Uterus (tissue), 4 donors: ENCODE measurements around the gene GAS7. TPM values are rescaled to one million over a fixed set of nuclear protein-coding genes. Genes with fewer than 3 reads are reported as not detected.
"Not testable (repeated sequence)": the region's sequence is repeated elsewhere in the genome, so short reads cannot be mapped to it uniquely, and the experiment has no call there.

Experiments used
- DNase-seq, 2 donors: peaks; one replicate each; pipeline ENCODE4 v3.0.0-alpha.2; 2019 to 2020
- H3K27ac ChIP-seq, 2 donors: fragments of 200-600 bp; sonication (generic); 1 replicate in 1 of 2; 2 replicates in 1 of 2; pipeline ENCODE4 v1.5.1; 2016 to 2018
- H3K27me3 ChIP-seq, 2 donors: fragments of 200-600 bp; sonication (generic); one replicate each; pipeline ENCODE4 v1.5.1; 2018 to 2019; ENCODE audit warnings: control low read depth in 1 of 2
- H3K36me3 ChIP-seq, 2 donors: fragments of 200-600 bp; sonication (generic); one replicate each; pipeline ENCODE4 v1.5.1; 2019; ENCODE audit warnings: control low read depth in 1 of 2
- H3K4me1 ChIP-seq, 2 donors: fragments of 200-600 bp; sonication (generic); one replicate each; pipeline ENCODE4 v1.5.1; 2018 to 2019; ENCODE audit warnings: control low read depth in 1 of 2
- H3K4me3 ChIP-seq, 2 donors: fragments of 200-600 bp; sonication (generic); 1 replicate in 1 of 2; 2 replicates in 1 of 2; pipeline ENCODE4 v1.5.1; 2018 to 2019; ENCODE audit warnings: mild to moderate bottlenecking in 1 of 2
- H3K9me3 ChIP-seq, 2 donors: fragments of 200-600 bp; sonication (generic); one replicate each; pipeline ENCODE4 v1.5.1; 2019; ENCODE audit warnings: control low read depth in 1 of 2
- CTCF ChIP-seq, 4 experiments: fragments of 200-600 bp in 2 of 4; fragments of 450-650 bp in 2 of 4; sonication (generic) in 2 of 4; IDR thresholded peaks; one replicate each; pipeline ENCODE4 v1.5.1; 2016 to 2019; ENCODE audit warnings: antibody characterized with exemption in 4 of 4, mild to moderate bottlenecking in 2 of 4, moderate library complexity in 1 of 4
- POLR2A ChIP-seq, 2 donors: fragments of 450-650 bp; IDR thresholded peaks; one replicate each; pipeline ENCODE4 v1.6.1; 2016; ENCODE audit warnings: antibody characterized with exemption in 2 of 2, mild to moderate bottlenecking in 1 of 2, moderate library complexity in 1 of 2
- intact Hi-C: fragments of 100-400 bp; cut with DNase I; formaldehyde crosslinking; loops from one replicate; pipeline ENCODE4 v1.15.1; 2023; ENCODE audit warnings: low total_unique reads
- total RNA-seq, 4 donors: library from RNA; depleted of rRNA in 3 of 4; stranded (reverse); fragments of >200 nt in 3 of 4; gene quantifications; one replicate each; pipeline versions ENCODE4 v1.1.0 to v1.2.4, GENCODE V29; 2014 to 2023
- donor health status: DM: yes; HTN: yes; CAD: no.

Gene GAS7
- total RNA-seq, 4 donors from 2014 or later = 12.8 to 95.9 (median 40.8) TPM

GRCh38 chr17:9925457-9925856 lies 272.9 kb downstream of the GAS7 start:
- no peaks in the 10 kb centered on the region for H3K9me3 ChIP-seq
- no peak for DNase-seq
- H3K27me3 ChIP-seq = no peaks in the 10 kb centered on the region
- H3K4me1 ChIP-seq = no peaks in the 10 kb centered on the region
- no peak overlapping the region for H3K4me3 ChIP-seq
- no peaks in the 10 kb centered on the region for H3K36me3 ChIP-seq
- TF ChIP-seq CTCF (IDR thresholded peaks at IDR 0.05) (no peak), POLR2A (IDR thresholded peaks at IDR 0.05) (no peak)
- H3K27ac ChIP-seq = peak overlapping the region in 1 of 2 donors; percentile 14
- intact Hi-C loops = no loop called here

- Histone ChIP-seq H3K27me3 (no peaks in the 10 kb centered on the region), H3K4me3 (no peak overlapping the region), H3K9me3 (no peaks in the 10 kb centered on the region), H3K27ac (peak overlapping the region in 1 of 2 donors; percentile 14), H3K36me3 (no peaks in the 10 kb centered on the region), H3K4me1 (no peaks in the 10 kb centered on the region)
- DNase-seq = no peak
- TF ChIP-seq POLR2A (IDR thresholded peaks at IDR 0.05) = no peak
- peak; percentile 82 to 92 (median 86) for TF ChIP-seq CTCF (IDR thresholded peaks at IDR 0.05)
- intact Hi-C loops = no loop called here
These were observed 273.6 kb downstream of the GAS7 start for GRCh38 chr17:9924735-9925191.

GRCh38 chr17:9922012-9922848 lies 276.2 kb downstream of the GAS7 start:
- Histone ChIP-seq H3K4me1 (no peaks in the 10 kb centered on the region), H3K27ac (no peak overlapping the region), H3K36me3 (no peaks in the 10 kb centered on the region), H3K9me3 (no peaks in the 10 kb centered on the region), H3K4me3 (no peak overlapping the region), H3K27me3 (no peaks in the 10 kb centered on the region)
- no peak for DNase-seq
- no peak for TF ChIP-seq POLR2A (IDR thresholded peaks at IDR 0.05)
- no peak for TF ChIP-seq CTCF (IDR thresholded peaks at IDR 0.05)
- intact Hi-C loops = no loop called here

- H3K27me3 ChIP-seq, H3K27ac ChIP-seq, H3K4me1 ChIP-seq, DNase-seq, H3K9me3 ChIP-seq, intact Hi-C loops, H3K4me3 ChIP-seq, H3K36me3 ChIP-seq: not testable (repeated sequence)
These were observed 277.2 kb downstream of the GAS7 start for GRCh38 chr17:9921216-9921615.

- H3K27ac ChIP-seq = no peak overlapping the region
- no peak overlapping the region for H3K4me3 ChIP-seq
- no peaks in the 10 kb centered on the region for H3K36me3 ChIP-seq
- H3K9me3 ChIP-seq = no peaks in the 10 kb centered on the region
- no peaks in the 10 kb centered on the region for H3K4me1 ChIP-seq
- TF ChIP-seq POLR2A (IDR thresholded peaks at IDR 0.05) (no peak), CTCF (IDR thresholded peaks at IDR 0.05) (no peak)
- no peak for DNase-seq
- intact Hi-C loops = no loop called here
- no peaks in the 10 kb centered on the region for H3K27me3 ChIP-seq
These were observed 279.5 kb downstream of the GAS7 start for GRCh38 chr17:9918804-9919352.
